Testis (tissue), 3 donors: Measurements from ENCODE around the gene ACER3. TPM values are rescaled to one million over a fixed set of nuclear protein-coding genes. Genes with fewer than 3 reads are reported as not detected.

ENCODE experiments used
- DNase-seq: peaks from one replicate; pipeline ENCODE4 v3.0.0-alpha.2; 2019
- H3K27ac ChIP-seq, 2 donors: fragments of 200-600 bp; sonication (generic); one replicate each; pipeline ENCODE4 v1.5.1; 2019
- H3K27me3 ChIP-seq: fragments of 200-600 bp; sonication (generic); one replicate; pipeline ENCODE4 v1.5.1; 2019
- H3K36me3 ChIP-seq: fragments of 200-600 bp; sonication (generic); one replicate; pipeline ENCODE4 v1.5.1; 2017; ENCODE audit warnings: low read depth; ENCODE audit errors: missing control alignments
- H3K4me1 ChIP-seq: fragments of 200-600 bp; sonication (generic); one replicate; pipeline ENCODE4 v1.5.1; 2019
- H3K4me3 ChIP-seq, 2 donors: fragments of 200-600 bp; sonication (generic); one replicate each; pipeline ENCODE4 v1.5.1; 2017 to 2019
- H3K9me3 ChIP-seq: fragments of 200-600 bp; sonication (generic); one replicate; pipeline ENCODE4 v1.5.1; 2017
- CTCF ChIP-seq, 3 experiments: fragments of 450-650 bp in 2 of 3; fragments of 200-600 bp in 1 of 3; sonication (generic) in 1 of 3; IDR thresholded peaks; one replicate each; pipeline ENCODE4 v1.5.1; 2016 to 2019; ENCODE audit warnings: antibody characterized with exemption in 3 of 3, mild to moderate bottlenecking in 2 of 3, moderate library complexity in 1 of 3
- POLR2A ChIP-seq: fragments of 450-650 bp; IDR thresholded peaks from one replicate; pipeline ENCODE4 v1.6.1; 2017; ENCODE audit warnings: antibody characterized with exemption, mild to moderate bottlenecking, moderate library complexity
- WGBS, 2 donors: methylation state at CpG; one replicate each; pipeline ENCODE4 v1.1.5; 2018; 5-methylcytosine and 5-hydroxymethylcytosine counted together
- intact Hi-C: fragments of 100-400 bp; cut with DNase I; formaldehyde crosslinking; loops from one replicate; pipeline ENCODE4 v1.15.1; 2023; ENCODE audit warnings: low total_unique reads
- polyA plus RNA-seq: library from polyadenylated mRNA; stranded (reverse); fragments of 350-450 nt; fragmentation: Illumina TruSeq; extraction: RNeasy Lipid Tissue Mini Kit (QIAGEN cat#74804); gene quantifications from one replicate; pipeline ENCODE4 v1.2.3, GENCODE V29; 2014; ENCODE audit warnings: low read depth, low replicate concordance; ENCODE audit not compliant: insufficient read depth
- total RNA-seq, 2 donors: library from RNA; depleted of rRNA; stranded (reverse); fragments of >200 nt; gene quantifications; one replicate each; pipeline ENCODE4 v1.2.3, GENCODE V29; 2016

The ACER3 gene
- total and polyA plus RNA-seq, 3 donors from 2014 or later: 14.6 to 34.8 (median 23.7) TPM

- Histone ChIP-seq H3K27me3 (no peaks in the 10 kb centered on the region), H3K4me1 (no peaks in the 10 kb centered on the region), H3K36me3 (no peaks in the 10 kb centered on the region), H3K27ac (no peak overlapping the region), H3K9me3 (no peaks in the 10 kb centered on the region), H3K4me3 (no peak overlapping the region)
- intact Hi-C loops: no loop called here
- WGBS, 2 donors: 83 to 100% methylated on average over 1 of the region's 1 CpG
- TF ChIP-seq CTCF (IDR thresholded peaks at IDR 0.05): no peak
- TF ChIP-seq POLR2A: no peak
- DNase-seq: no peak
These were observed 38.3 kb upstream of the ACER3 start for GRCh38 chr11:76822406-76822805.

- intact Hi-C loops: no loop called here
These were observed 37.2 kb upstream of the ACER3 start for GRCh38 chr11:76823481-76824028.

GRCh38 chr11:76824083-76824939 lies 36.4 kb upstream of the ACER3 start:
- intact Hi-C loops: no loop called here

More at GRCh38 chr11:76823481-76824028, 37.2 kb upstream of the ACER3 start:
- Histone ChIP-seq H3K27me3 (no peaks in the 10 kb centered on the region), H3K9me3 (no peaks in the 10 kb centered on the region), H3K4me1 (no peaks in the 10 kb centered on the region), H3K27ac (no peak overlapping the region), H3K4me3 (no peak overlapping the region), H3K36me3 (no peaks in the 10 kb centered on the region)
- no peak for DNase-seq
- TF ChIP-seq CTCF (IDR thresholded peaks at IDR 0.05) (no peak), POLR2A (no peak)
- 57 to 60% methylated on average over 9 of the region's 9 CpGs for WGBS, 2 donors

GRCh38 chr11:76824980-76825725 lies 35.6 kb upstream of the ACER3 start:
- H3K9me3 ChIP-seq: no peaks in the 10 kb centered on the region
- TF ChIP-seq POLR2A: no peak
- no peak for TF ChIP-seq CTCF (IDR thresholded peaks at IDR 0.05)
- H3K27ac ChIP-seq: no peak overlapping the region
- H3K36me3 ChIP-seq: no peaks in the 10 kb centered on the region
- H3K4me3 ChIP-seq: no peak overlapping the region
- 78 to 92% methylated on average over 5 of the region's 5 CpGs for WGBS, 2 donors
- no peaks in the 10 kb centered on the region for H3K4me1 ChIP-seq
- no peaks in the 10 kb centered on the region for H3K27me3 ChIP-seq
- DNase-seq: no peak
- intact Hi-C loops: no loop called here

More at GRCh38 chr11:76824083-76824939, 36.4 kb upstream of the ACER3 start:
- Histone ChIP-seq H3K4me1 (no peaks in the 10 kb centered on the region), H3K9me3 (no peaks in the 10 kb centered on the region), H3K4me3 (no peak overlapping the region), H3K27ac (no peak overlapping the region), H3K27me3 (no peaks in the 10 kb centered on the region), H3K36me3 (no peaks in the 10 kb centered on the region)
- TF ChIP-seq POLR2A: no peak
- TF ChIP-seq CTCF (IDR thresholded peaks at IDR 0.05): no peak
- DNase-seq: no peak
- 70 to 89% methylated on average over 9 of the region's 9 CpGs for WGBS, 2 donors
